Uterus (tissue), 2 donors: ENCODE results near the gene GARNL3.
A peak's percentile ranks its signal among the peaks of the same experiment; 100 is the strongest.

Experiments used
- POLR2A ChIP-seq, 2 donors: fragments of 450-650 bp; IDR thresholded peaks; one replicate each; pipeline ENCODE4 v1.6.1; 2016; ENCODE audit warnings: antibody characterized with exemption in 2 of 2, mild to moderate bottlenecking in 1 of 2, moderate library complexity in 1 of 2
- TF ChIP-seq, protein P1 (sequence below), 4 experiments: fragments of 200-600 bp in 2 of 4; fragments of 450-650 bp in 2 of 4; sonication (generic) in 2 of 4; IDR thresholded peaks; one replicate each; pipeline ENCODE4 v1.5.1; 2016 to 2019; ENCODE audit warnings: antibody characterized with exemption in 4 of 4, mild to moderate bottlenecking in 2 of 4, moderate library complexity in 1 of 4

DNA sequence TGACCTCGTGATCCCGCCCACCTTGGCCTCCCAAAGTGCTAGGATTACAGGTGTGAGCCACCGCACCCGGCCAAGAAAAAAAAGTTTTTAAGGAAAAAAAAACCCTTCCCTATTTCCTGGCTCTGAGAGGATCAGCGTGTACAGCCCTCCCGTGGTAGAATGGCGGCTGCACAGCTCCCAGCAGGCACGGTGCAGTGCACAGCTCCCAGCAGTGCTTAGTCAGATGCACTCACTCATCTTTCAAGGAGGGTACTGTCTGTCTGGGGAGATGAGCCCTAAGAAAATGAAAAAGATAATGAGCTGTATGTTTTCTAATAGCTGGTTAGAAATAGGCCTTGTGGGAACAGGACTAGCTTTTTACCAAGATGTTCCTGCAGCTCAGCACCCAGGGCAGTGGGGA is 95.7 kb downstream of the GARNL3 start:
- TF ChIP-seq, protein P1, sequence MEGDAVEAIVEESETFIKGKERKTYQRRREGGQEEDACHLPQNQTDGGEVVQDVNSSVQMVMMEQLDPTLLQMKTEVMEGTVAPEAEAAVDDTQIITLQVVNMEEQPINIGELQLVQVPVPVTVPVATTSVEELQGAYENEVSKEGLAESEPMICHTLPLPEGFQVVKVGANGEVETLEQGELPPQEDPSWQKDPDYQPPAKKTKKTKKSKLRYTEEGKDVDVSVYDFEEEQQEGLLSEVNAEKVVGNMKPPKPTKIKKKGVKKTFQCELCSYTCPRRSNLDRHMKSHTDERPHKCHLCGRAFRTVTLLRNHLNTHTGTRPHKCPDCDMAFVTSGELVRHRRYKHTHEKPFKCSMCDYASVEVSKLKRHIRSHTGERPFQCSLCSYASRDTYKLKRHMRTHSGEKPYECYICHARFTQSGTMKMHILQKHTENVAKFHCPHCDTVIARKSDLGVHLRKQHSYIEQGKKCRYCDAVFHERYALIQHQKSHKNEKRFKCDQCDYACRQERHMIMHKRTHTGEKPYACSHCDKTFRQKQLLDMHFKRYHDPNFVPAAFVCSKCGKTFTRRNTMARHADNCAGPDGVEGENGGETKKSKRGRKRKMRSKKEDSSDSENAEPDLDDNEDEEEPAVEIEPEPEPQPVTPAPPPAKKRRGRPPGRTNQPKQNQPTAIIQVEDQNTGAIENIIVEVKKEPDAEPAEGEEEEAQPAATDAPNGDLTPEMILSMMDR (IDR thresholded peaks at IDR 0.05): peak in 2 of 4 experiments; percentile 15 to 21
- no peak for TF ChIP-seq POLR2A (IDR thresholded peaks at IDR 0.05)
